IPS-11a (cell line): ENCODE data around the gene DYNC2H1.

Source experiments
- H3K4me3 ChIP-seq: one replicate; pipeline ENCODE4 v1.5.1; 2013; ENCODE audit warnings: low read depth, low read length, control low read depth

The DYNC2H1 gene

DNA sequence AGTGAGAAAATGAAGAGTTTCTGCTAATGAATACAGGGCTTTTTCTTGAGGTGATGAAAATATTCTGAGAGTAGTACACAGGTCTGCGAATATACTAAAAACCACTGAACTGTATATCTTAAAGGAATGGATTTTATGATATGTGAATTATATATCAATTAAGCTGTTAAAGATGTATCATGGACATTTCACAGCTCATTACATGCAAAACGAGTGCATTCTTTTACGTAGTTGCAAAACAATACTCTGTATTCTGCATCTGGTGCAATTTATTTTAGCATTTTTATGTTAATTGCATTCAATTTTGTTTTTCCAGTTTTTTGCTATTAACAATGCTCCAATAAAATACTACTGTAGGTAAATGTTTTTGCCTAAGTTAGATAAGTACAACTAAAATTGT, 411.6 kb downstream of the DYNC2H1 start:
- no peak overlapping the region for H3K4me3 ChIP-seq

DNA sequence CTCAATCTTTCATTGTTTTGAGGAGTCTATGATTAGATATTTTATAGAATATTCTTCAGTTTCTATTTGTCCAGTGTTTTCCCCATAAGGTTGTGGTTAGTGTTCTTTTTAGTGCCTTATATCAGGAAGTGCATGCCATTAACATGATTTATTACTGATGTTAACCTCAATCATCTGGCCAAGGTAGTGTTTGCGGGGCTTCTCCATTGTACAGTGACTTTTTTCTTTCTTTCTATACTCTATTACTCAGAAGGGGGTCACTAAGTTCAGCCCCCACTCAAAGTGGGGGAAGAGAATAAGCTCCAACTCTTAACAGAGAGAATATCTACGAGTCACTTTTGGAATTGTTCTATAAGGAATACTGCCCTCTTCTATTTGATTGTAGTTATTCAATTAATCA, 415.8 kb downstream of the DYNC2H1 start:
- no peak overlapping the region for H3K4me3 ChIP-seq

DNA sequence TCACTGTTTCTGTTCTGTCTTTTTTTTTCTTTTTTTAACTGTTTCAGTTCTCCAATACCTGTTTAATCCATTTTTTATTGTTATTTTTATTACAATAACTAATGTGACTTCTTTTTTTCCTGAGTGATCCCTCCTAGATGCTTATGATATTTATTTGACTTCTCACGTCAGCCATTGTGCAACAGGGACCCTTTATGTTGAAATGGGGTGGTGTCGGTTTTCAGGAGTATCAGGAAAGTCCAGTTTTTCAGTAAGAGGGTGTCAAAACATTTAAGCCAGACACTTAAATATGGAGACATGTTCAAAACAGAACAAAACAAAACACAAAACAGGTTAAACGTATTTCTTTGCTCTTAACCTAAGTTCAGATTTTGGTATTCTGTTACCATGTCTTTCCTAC, 418.8 kb downstream of the DYNC2H1 start:
- H3K4me3 ChIP-seq = no peak overlapping the region

DNA sequence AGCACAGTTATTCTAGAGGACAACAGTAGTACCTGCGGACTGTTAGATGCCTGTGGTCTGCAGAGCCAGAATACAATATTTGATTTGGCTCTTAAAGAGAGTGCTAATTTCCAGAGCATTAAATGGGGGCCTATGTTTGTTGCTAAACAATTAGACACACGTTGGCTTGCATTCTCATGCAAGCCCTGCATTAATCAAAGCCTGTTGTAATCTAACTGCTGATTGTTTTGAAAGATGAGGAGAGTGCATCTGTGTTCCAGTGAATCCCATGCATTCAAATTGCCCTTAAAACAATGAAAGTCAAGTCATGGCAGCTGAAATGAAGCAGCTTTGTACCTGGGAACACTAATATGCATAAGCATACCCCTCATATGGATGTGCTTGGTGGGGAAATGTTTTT, 419.4 kb downstream of the DYNC2H1 start:
- H3K4me3 ChIP-seq = no peak overlapping the region

DNA sequence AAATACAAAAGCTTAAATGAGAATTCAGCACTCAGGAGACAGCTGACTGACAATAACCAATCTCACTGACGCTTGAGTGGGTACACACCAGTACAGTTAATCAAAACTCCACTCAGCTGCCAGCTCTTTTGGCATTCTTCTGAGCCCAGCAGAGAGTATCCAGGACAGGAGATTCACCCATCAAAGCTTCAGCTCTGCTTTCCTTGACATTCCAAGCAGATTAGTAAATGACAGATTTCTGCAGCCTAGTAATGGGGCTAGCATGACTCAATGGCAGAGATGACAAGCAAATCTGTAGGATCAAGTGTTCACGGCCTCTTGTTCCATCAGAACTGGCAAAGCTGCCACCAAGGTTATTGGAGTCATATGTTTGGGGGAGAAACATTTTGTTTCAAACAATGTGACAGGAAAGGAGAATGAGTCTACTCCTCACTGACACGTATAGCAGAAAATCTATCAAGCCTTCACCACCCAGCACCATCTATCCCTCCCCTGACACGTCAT, 420.0 kb downstream of the DYNC2H1 start:
- H3K4me3 ChIP-seq = no peak overlapping the region
